ENCODE results near the gene CRYBB2.
"Not testable (repeated sequence)": the region's sequence is repeated elsewhere in the genome, so short reads cannot be mapped to it uniquely, and the experiment has no call there.

CRYBB2 gene

DNA sequence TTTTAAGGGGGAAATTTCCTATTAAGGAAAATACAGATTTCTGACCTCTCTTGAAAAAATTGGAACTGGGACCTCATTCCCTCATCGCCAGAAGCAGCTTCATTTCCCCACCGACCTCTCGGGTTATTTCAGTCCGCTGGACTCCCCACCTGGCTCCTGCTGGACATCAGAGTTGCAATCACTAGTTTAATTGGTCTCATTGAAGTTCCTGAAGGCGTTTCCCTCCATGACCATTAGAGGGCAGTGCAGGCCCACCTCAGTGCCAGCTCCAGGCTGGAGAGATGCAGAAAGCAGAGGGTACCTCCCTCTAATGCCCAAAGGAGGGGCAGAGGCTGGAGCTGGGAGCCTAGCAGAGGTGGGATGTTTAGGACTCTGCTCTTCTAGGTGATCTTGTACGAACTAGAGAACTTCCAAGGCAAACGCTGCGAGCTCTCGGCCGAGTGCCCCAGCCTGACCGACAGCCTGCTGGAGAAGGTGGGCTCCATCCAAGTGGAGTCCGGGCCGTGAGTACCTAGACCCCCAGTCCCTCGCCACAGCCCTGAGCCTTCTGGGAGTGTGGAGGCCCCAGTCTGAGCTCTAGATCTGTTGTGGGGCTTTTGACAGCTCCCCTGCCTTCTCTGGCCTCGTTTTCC is 17.0 kb upstream of the CRYBB2 start:
- CTCF ChIA-PET = interaction anchor here (0.6 to 2.0 kb wide), 11 partner anchors 8 to 1430 kb away, joined by 3 to 14 read pairs (median 4); no protein-coding TSS in a partner anchor
- DNase-seq (ENCODE audit: extremely low spot score) = peak; percentile 86
- POLR2A ChIA-PET = no interaction called here
- TF ChIP-seq CTBP1 (IDR thresholded peaks at IDR 0.05; ENCODE audit: borderline replicate concordance) = no peak
- no peak for TF ChIP-seq NFRKB (IDR thresholded peaks at IDR 0.05)
- no peak for TF ChIP-seq FOXK2 (IDR thresholded peaks at IDR 0.05)
- TF ChIP-seq, protein P1, sequence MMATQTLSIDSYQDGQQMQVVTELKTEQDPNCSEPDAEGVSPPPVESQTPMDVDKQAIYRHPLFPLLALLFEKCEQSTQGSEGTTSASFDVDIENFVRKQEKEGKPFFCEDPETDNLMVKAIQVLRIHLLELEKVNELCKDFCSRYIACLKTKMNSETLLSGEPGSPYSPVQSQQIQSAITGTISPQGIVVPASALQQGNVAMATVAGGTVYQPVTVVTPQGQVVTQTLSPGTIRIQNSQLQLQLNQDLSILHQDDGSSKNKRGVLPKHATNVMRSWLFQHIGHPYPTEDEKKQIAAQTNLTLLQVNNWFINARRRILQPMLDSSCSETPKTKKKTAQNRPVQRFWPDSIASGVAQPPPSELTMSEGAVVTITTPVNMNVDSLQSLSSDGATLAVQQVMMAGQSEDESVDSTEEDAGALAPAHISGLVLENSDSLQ (IDR thresholded peaks at IDR 0.05) = no peak

- ChIA-PET CTCF (interaction anchor here (1.0 to 2.0 kb wide), 6 partner anchors 8 to 130 kb away, joined by 3 to 14 read pairs (median 4); no protein-coding TSS in a partner anchor), POLR2A (no interaction called here)
- DNase-seq (ENCODE audit: extremely low spot score) = no peak
- no peak for TF ChIP-seq NFRKB (IDR thresholded peaks at IDR 0.05)
- no peak for TF ChIP-seq FOXM1 (IDR thresholded peaks at IDR 0.05; ENCODE audit: borderline replicate concordance)
- no peak for TF ChIP-seq FOXK2 (IDR thresholded peaks at IDR 0.05)
- no peak for TF ChIP-seq BHLHE40 (IDR thresholded peaks at IDR 0.05; ENCODE audit: borderline replicate concordance)
- TF ChIP-seq ELF4 (IDR thresholded peaks at IDR 0.05) = no peak
- TF ChIP-seq FOXA1 (IDR thresholded peaks at IDR 0.05) = no peak
- no peak for TF ChIP-seq TARDBP (IDR thresholded peaks at IDR 0.05)
- TF ChIP-seq, protein P1 (IDR thresholded peaks at IDR 0.05) = no peak
- no peak for TF ChIP-seq ARNT (IDR thresholded peaks at IDR 0.05)
- TF ChIP-seq HDGF (IDR thresholded peaks at IDR 0.05; ENCODE audit: borderline replicate concordance) = no peak
- TF ChIP-seq ZNF384 (IDR thresholded peaks at IDR 0.05) = no peak
Observed at GRCh38 chr22:25203082-25203481, 16.4 kb upstream of the CRYBB2 start.

DNA sequence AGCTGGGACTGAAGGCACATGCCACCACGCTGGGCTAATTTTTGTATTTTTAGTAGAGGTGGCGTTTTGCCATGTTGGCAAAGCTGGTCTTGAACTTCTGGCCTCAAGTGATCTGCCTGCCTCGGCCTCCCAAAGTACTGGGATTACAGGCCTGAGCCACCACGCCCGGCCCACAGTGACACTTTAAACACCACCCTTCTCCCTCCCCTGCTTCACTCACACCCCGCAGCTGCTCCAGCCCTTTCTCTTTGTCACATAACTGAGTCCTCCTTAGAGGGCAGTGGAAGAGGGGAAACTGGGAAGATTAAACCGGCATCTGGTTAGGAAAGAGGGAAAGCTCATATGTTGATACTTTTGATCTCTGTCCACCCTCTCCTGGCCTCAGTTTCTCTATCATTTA is 14.9 kb upstream of the CRYBB2 start:
- CTCF ChIA-PET; DNase-seq (ENCODE audit: extremely low spot score); POLR2A ChIA-PET: not testable (repeated sequence)

DNA sequence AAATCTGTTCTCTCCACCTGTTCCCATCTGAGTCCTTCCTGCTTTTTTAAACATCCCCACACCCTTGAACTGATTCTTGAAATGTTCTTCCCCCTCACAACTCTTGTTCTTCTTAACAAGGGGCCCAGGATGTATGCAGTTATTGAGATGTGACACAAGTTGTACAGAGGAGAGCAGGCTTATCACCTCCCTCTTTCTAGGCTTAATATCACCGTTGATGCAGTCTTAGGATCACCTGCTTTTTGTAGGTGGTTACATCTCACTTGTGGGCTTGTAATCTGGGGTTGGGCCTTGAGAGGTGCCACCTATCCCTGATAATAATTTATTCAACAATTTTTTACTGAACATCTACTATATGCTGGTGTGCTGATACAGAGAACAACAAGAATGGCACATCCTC is 13.6 kb upstream of the CRYBB2 start:
- no peak for TF ChIP-seq TARDBP (IDR thresholded peaks at IDR 0.05)
- TF ChIP-seq HDGF (IDR thresholded peaks at IDR 0.05; ENCODE audit: borderline replicate concordance) = no peak
- no peak for TF ChIP-seq FOXK2 (IDR thresholded peaks at IDR 0.05)
- no peak for TF ChIP-seq NFRKB (IDR thresholded peaks at IDR 0.05)
- no peak for DNase-seq (ENCODE audit: extremely low spot score)
- CTCF ChIA-PET = no interaction called here
- POLR2A ChIA-PET = no interaction called here

DNA sequence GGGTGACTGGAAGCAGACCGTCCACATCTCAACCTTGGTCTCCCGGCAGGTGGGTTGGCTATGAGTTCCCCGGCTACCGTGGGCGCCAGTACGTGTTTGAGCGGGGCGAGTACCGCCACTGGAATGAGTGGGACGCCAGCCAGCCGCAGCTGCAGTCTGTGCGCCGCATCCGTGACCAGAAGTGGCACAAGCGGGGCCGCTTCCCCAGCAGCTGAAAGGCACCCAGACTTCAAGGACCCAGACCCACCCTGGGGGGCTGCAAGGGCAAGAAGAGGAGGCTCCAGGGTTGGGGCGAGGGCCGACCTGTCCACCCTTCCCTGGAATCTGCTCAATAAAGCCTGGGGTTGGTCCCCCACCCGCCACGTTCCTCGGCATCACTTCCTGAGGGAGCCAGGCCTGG is 12.4 kb upstream of the CRYBB2 start:
- ChIA-PET POLR2A (no interaction called here), CTCF (no interaction called here)
- TF ChIP-seq ZNF384 (IDR thresholded peaks at IDR 0.05) = no peak
- TF ChIP-seq, protein P1 (IDR thresholded peaks at IDR 0.05) = no peak
- no peak for TF ChIP-seq CTBP1 (IDR thresholded peaks at IDR 0.05; ENCODE audit: borderline replicate concordance)
- no peak for TF ChIP-seq L3MBTL2 (conservative IDR thresholded peaks at IDR 0.05)
- TF ChIP-seq FOXK2 (IDR thresholded peaks at IDR 0.05) = no peak
- no peak for DNase-seq (ENCODE audit: extremely low spot score)

GRCh38 chr22:25207553-25208157 is 11.8 kb upstream of the CRYBB2 start:
- POLR2A ChIA-PET = no interaction called here
- DNase-seq (ENCODE audit: extremely low spot score) = no peak
- TF ChIP-seq, protein P1 (IDR thresholded peaks at IDR 0.05) = no peak
- TF ChIP-seq FOXA1 (IDR thresholded peaks at IDR 0.05) = no peak
- no peak for TF ChIP-seq BHLHE40 (IDR thresholded peaks at IDR 0.05; ENCODE audit: borderline replicate concordance)
- no peak for TF ChIP-seq FOXM1 (IDR thresholded peaks at IDR 0.05; ENCODE audit: borderline replicate concordance)
- CTCF ChIA-PET = no interaction called here

GRCh38 chr22:25208328-25208727 is 11.1 kb upstream of the CRYBB2 start:
- no peak for TF ChIP-seq BHLHE40 (IDR thresholded peaks at IDR 0.05; ENCODE audit: borderline replicate concordance)
- TF ChIP-seq L3MBTL2 (conservative IDR thresholded peaks at IDR 0.05) = no peak
- no peak for TF ChIP-seq SUZ12 (IDR thresholded peaks at IDR 0.05)
- TF ChIP-seq ARNT (IDR thresholded peaks at IDR 0.05) = no peak
- no peak for TF ChIP-seq FOXK2 (IDR thresholded peaks at IDR 0.05)
- no peak for TF ChIP-seq NFRKB (IDR thresholded peaks at IDR 0.05)
- no peak for TF ChIP-seq TARDBP (IDR thresholded peaks at IDR 0.05)
- TF ChIP-seq FOXM1 (IDR thresholded peaks at IDR 0.05; ENCODE audit: borderline replicate concordance) = no peak
- TF ChIP-seq HDGF (IDR thresholded peaks at IDR 0.05; ENCODE audit: borderline replicate concordance) = no peak
- TF ChIP-seq, protein P1 (IDR thresholded peaks at IDR 0.05) = no peak
- TF ChIP-seq CTBP1 (IDR thresholded peaks at IDR 0.05; ENCODE audit: borderline replicate concordance) = no peak
- TF ChIP-seq SP1 (IDR thresholded peaks at IDR 0.05) = no peak
- TF ChIP-seq ZNF384 (IDR thresholded peaks at IDR 0.05) = no peak
- TF ChIP-seq ELF4 (IDR thresholded peaks at IDR 0.05) = no peak
- DNase-seq (ENCODE audit: extremely low spot score) = no peak
- POLR2A ChIA-PET = no interaction called here
- CTCF ChIA-PET = no interaction called here

All from HEK293T (cell line).